ENCODE data around the gene RDX. TPM values are rescaled to one million over a fixed set of nuclear protein-coding genes. Genes with fewer than 3 reads are reported as not detected.
A peak's percentile ranks its signal among the peaks of the same experiment; 100 is the strongest.

The RDX gene
- total RNA-seq, 1 experiment from 2014 or later, result 86.6 TPM

DNA sequence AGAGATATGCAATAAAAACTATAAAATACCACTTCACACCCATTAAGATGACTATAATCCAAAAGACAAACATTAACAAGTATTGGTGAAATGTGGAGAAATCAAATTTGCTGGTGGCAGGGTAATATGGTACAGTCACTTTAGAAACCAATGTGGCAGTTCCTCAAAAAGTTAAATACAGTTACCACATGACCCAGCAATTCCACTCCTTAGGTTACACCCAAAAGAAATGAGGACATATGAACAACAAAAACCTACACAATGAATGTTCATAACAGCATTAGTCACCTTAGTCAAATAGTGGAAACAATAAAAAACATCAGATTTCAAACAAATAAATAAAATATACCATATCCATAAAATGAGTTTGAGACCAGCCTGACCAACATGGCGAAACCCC is 52.6 kb downstream of the RDX start:
- no peaks in the 10 kb centered on the region for H3K4me1 ChIP-seq (ENCODE audit: insufficient read depth, low read length)
- H2AFZ ChIP-seq (ENCODE audit: low read length), result no peak overlapping the region
- H3T11ph ChIP-seq (ENCODE audit: low read length), result no peak overlapping the region
- H3K79me2 ChIP-seq (ENCODE audit: insufficient read depth, low read length), result no peaks in the 10 kb centered on the region
- no peak overlapping the region for H3K4me2 ChIP-seq (ENCODE audit: insufficient read depth, insufficient read length, low read length)
- DNase-seq, result no peak
- H4K5ac ChIP-seq (ENCODE audit: insufficient read length, low read depth, low read length), result no peak overlapping the region
- Mint-ChIP-seq H3K27me3 (ENCODE audit: low read depth) (no peaks in the 10 kb centered on the region), H3K36me3 (ENCODE audit: insufficient read depth in 1 of 3, low read depth in 3 of 3) (peaks cover 24 to 52% (median 27%) of the 10 kb centered on the region in 3 experiments), H3K4me1 (no peaks in the 10 kb centered on the region), H3K27ac (0 out of 7 replicates have a peak overlapping the region, but pooled peaks of 1 of the 3 experiments have one; percentile 55), H3K4me3 (no peak overlapping the region), H3K9me3 (no peaks in the 10 kb centered on the region)
- no peak overlapping the region for H3K27ac ChIP-seq (ENCODE audit: insufficient read length, low read depth, low read length)
- no peak overlapping the region for H4K8ac ChIP-seq (replicated peaks; ENCODE audit: insufficient read length, low read depth, low read length)
- WGBS (ENCODE audit: extremely low coverage, insufficient read length, low lambda C conversion rate), result no CpG with 5 or more reads among the region's 1 CpG
- no peak overlapping the region for H3K18ac ChIP-seq (ENCODE audit: insufficient read length, low read depth, low read length)
- H3K23ac ChIP-seq (ENCODE audit: insufficient read length, low read depth, low read length), result no peak overlapping the region
- no peak overlapping the region for H2BK120ac ChIP-seq (ENCODE audit: low read depth, low read length, poor library complexity, severe bottlenecking)
- no peaks in the 10 kb centered on the region for H3K27me3 ChIP-seq (ENCODE audit: insufficient read depth, low read length)
- H2BK5ac ChIP-seq (ENCODE audit: insufficient read length, low read length), result no peak overlapping the region
- no peak overlapping the region for H3K4ac ChIP-seq (ENCODE audit: low read depth, low read length)
- no peak overlapping the region for H2BK12ac ChIP-seq (ENCODE audit: insufficient read length, low read depth, low read length)
- H3K9me3 ChIP-seq (ENCODE audit: control insufficient read depth, low read depth, low read length), result no peaks in the 10 kb centered on the region
- no peaks in the 10 kb centered on the region for H3K79me1 ChIP-seq (ENCODE audit: insufficient read depth, low read depth, low read length, poor library complexity, severe bottlenecking)
- H4K20me1 ChIP-seq (ENCODE audit: control insufficient read depth, insufficient read depth, insufficient read length), result no peaks in the 10 kb centered on the region
- no peak overlapping the region for H2BK20ac ChIP-seq (ENCODE audit: low read depth, low read length, poor library complexity, severe bottlenecking)
- H3K56ac ChIP-seq (ENCODE audit: insufficient read length, low read depth, low read length), result no peak overlapping the region
- no peaks in the 10 kb centered on the region for H3K23me2 ChIP-seq (ENCODE audit: insufficient read length, low read depth, low read length, poor library complexity, severe bottlenecking)
- H4K91ac ChIP-seq (ENCODE audit: insufficient read length, low read depth, low read length), result no peak overlapping the region
- no peak overlapping the region for H3K14ac ChIP-seq (ENCODE audit: insufficient read depth, low read length)
- TF ChIP-seq, protein P1, sequence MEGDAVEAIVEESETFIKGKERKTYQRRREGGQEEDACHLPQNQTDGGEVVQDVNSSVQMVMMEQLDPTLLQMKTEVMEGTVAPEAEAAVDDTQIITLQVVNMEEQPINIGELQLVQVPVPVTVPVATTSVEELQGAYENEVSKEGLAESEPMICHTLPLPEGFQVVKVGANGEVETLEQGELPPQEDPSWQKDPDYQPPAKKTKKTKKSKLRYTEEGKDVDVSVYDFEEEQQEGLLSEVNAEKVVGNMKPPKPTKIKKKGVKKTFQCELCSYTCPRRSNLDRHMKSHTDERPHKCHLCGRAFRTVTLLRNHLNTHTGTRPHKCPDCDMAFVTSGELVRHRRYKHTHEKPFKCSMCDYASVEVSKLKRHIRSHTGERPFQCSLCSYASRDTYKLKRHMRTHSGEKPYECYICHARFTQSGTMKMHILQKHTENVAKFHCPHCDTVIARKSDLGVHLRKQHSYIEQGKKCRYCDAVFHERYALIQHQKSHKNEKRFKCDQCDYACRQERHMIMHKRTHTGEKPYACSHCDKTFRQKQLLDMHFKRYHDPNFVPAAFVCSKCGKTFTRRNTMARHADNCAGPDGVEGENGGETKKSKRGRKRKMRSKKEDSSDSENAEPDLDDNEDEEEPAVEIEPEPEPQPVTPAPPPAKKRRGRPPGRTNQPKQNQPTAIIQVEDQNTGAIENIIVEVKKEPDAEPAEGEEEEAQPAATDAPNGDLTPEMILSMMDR (conservative IDR thresholded peaks at IDR 0.05), result no peak
- no peak overlapping the region for H3K9ac ChIP-seq (ENCODE audit: extremely low read depth, insufficient read length, low read length)
- no peak overlapping the region for H2BK15ac ChIP-seq (ENCODE audit: low read depth, low read length)
- H2AK5ac ChIP-seq (ENCODE audit: insufficient read length, low read length), result no peak overlapping the region

All from H9 (cell line).